Measurements from ENCODE around the gene MRPL54. TPM values are rescaled to one million over a fixed set of nuclear protein-coding genes. Genes with fewer than 3 reads are reported as not detected.

Gene MRPL54
- total RNA-seq, result 10 to 100 TPM; 45.3 to 58.8 TPM
- long read RNA-seq, donor 1, partial matches to known transcripts, result 1 of 3 reads
- long read RNA-seq, donor 1, other reads (novel, unspliced or antisense), result 0 of 3 reads
- long read RNA-seq, donor 2, transcript MRPL54-201 (3 exons, 626 nt), result major isoform, 9 of 9 reads
- long read RNA-seq, donor 2, partial matches to known transcripts, result 0 of 9 reads
- long read RNA-seq, donor 2, other reads (novel, unspliced or antisense), result 0 of 9 reads

GRCh38 chr19:3762501-3763459, at the start of gene MRPL54:
Gene MRPL54, plus strand, starts transcription at chr19:3762682. Its CDS starts 19 bp downstream, at chr19:3762701.
- intact Hi-C loops (cut with DNase I), result no loop called here

DNA sequence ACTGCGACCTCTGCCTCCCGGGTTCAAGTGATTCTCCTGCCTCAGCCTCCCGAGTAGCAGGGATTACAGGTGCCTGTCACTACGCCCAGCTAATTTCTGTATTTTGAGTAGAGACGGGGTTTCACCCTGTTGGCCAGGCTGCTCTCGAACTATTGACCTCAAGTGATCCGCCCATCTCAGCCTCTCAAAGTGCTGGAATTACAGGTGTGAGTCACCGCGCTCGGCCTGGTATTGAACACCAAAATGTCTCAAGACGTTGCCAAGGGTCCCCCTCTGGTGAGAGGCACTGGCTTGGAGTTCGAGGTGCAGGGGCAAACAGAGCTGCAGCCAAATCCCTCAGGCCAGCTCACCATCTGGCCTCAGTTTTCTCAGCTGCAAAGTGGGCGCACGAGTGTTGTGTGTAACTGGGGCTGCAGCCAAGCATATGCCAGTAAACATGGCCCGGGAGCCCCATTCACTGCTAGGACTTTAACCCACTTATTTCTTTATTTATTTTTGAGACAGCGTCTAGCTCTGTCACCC, 46.3 kb upstream of the MRPL54 start:
- DNase-seq (ENCODE audit: low spot score), result no peak
- intact Hi-C loops (cut with DNase I), result no loop called here

More at GRCh38 chr19:3762501-3763459, at the start of gene MRPL54:
- DNase-seq (ENCODE audit: low spot score), result peak; percentile 100

- intact Hi-C loops (cut with DNase I), result no loop called here
Observed at GRCh38 chr19:3719868-3720267, 42.6 kb upstream of the MRPL54 start.

GRCh38 chr19:3720349-3720917, 42.0 kb upstream of the MRPL54 start:
- intact Hi-C loops (cut with DNase I), result no loop called here
- DNase-seq (ENCODE audit: low spot score), result no peak

More at GRCh38 chr19:3719868-3720267, 42.6 kb upstream of the MRPL54 start:
- no peak for DNase-seq (ENCODE audit: low spot score)

GRCh38 chr19:3721131-3721886, 41.2 kb upstream of the MRPL54 start:
- peak; percentile 92 for DNase-seq (ENCODE audit: low spot score)
- intact Hi-C loops (cut with DNase I), result no loop called here

DNA sequence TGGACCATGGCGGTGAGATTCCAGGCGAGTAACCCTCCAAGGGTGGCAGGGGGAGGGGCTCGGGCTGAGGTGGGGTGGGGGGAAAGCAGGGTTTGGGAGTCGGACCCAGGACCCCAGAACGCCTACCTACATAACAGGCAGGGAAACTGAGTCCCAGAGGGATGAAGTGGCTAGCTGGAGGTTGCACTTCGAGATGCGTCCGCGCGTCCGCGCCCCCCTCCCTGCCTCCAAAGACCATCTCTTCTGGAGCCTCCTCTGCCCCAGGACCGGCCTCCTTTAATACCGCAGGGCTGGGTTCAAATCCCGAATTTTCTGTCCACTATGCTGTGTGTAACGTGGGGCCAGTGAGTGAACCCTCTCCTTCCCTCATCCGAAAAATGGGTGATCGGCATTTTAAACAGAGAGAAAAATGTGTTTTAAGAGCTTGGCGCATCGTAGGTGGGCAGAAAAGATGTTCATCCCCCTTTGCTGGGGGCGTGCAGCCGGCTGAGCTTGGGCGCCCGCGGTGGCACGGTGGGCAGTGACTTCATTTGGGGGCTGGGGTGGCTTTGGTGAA, 40.5 kb upstream of the MRPL54 start:
- DNase-seq (ENCODE audit: low spot score), result no peak
- intact Hi-C loops (cut with DNase I), result no loop called here

GRCh38 chr19:3722443-3723109, 39.9 kb upstream of the MRPL54 start:
- intact Hi-C loops (cut with DNase I), result no loop called here
- no peak for DNase-seq (ENCODE audit: low spot score)

DNA sequence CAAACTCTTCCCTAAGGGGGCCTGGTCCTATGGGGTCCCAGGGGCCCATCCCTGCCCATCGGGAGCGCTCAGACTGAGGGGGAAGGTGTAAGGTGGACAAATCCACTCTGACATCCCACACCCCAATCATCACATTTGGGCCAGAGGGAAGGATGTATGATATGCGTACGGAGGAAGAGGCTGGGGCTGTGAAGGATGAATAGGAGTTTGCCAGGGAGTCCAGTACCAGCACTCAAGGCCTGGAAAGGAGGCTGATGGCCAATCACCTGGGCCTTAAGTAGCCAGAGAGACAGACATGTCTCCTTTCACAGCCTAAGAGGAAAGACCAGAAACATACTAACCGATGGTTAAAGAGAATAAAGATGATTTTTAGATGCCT, 39.4 kb upstream of the MRPL54 start:
- intact Hi-C loops (cut with DNase I), result no loop called here
- no peak for DNase-seq (ENCODE audit: low spot score)

DNA sequence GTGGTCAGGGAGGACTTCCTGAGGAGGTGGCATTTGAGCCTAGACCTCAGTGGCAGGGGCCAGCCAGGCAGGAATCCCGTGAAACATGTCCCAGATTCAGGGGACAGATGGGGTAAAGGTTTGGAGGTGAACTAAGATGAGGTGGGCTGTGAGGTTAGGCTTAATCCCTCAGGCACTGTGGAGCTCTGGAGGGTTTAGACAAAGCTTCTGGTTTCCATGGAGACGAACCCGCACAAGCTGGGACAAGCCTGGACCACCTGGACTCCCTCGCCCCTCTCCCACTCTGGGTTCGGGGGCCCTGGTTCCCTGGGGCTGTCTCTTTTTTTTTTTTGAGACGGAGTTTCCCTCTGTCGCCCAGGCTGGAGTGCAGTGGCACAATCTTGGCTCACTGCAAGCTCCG, 38.6 kb upstream of the MRPL54 start:
- intact Hi-C loops (cut with DNase I), result no loop called here
- no peak for DNase-seq (ENCODE audit: low spot score)

- intact Hi-C loops (cut with DNase I), result no loop called here
- no peak for DNase-seq (ENCODE audit: low spot score)
Observed at GRCh38 chr19:3725121-3725520, 37.4 kb upstream of the MRPL54 start.

GRCh38 chr19:3725640-3726310, 36.7 kb upstream of the MRPL54 start:
- intact Hi-C loops (cut with DNase I), result no loop called here
- no peak for DNase-seq (ENCODE audit: low spot score)

DNA sequence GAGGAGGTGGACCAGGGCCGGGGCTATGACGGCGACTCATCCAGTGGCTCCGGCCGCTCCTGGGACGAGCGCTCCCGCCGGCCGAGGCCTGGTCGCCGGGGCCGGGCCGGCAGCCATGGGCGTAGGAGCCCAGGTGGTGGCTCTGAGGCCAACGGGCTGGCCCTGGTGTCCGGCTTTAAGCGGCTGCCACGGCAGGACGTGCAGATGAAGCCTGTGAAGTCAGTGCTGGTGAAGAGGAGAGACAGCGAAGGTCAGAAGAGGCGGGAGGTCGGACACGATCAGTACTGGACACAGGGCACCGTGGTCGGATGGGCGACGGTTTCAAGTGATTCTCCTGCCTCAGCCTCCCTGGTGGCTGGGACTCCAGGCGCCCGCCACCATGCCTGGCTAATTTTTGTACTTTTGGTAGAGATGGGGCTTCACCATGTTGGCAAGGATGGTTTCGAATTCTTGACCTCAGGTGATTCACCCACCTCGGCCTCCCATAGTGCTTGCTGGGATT, 32.0 kb upstream of the MRPL54 start:
- no peak for DNase-seq (ENCODE audit: low spot score)
- intact Hi-C loops (cut with DNase I), result no loop called here

- no peak for DNase-seq (ENCODE audit: low spot score)
- intact Hi-C loops (cut with DNase I), result no loop called here
Observed at GRCh38 chr19:3732108-3732507, 30.4 kb upstream of the MRPL54 start.

DNA sequence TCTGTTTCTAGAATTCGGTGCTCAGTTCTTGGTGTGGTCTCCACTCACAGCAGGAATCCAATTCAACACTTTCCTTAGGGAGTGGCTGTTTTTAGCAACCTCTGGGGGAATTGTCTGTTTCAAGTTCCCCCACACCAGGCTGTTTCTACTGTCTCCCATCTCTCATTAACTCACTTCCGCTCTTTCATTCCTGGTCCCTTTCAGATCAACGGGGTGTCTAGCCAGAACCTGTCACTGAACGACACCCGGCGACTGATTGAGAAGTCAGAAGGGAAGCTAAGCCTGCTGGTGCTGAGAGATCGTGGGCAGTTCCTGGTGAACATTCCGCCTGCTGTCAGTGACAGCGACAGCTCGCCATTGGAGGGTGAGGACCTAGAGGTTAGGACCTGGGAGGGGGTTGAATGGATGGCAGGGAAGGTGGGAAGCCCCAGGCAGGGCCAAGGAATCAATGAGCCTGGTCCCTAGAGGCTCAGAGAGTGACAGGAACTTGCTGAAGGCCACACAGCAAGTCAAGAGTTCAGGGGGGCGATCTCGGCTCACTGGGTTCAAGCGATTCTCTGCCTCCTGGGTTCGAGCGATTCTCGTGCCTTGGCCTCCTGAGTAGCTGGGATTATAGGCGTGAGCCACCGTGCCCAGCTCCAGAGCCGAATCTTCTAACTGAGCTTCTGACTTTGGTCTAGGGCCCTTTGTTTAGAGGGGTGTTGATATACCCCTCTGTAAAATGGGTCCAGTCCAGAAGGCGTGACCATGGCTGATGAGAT, 28.8 kb upstream of the MRPL54 start:
- intact Hi-C loops (cut with DNase I), result no loop called here
- DNase-seq (ENCODE audit: low spot score), result no peak

- intact Hi-C loops (cut with DNase I), result no loop called here
- DNase-seq (ENCODE audit: low spot score), result no peak
Observed at GRCh38 chr19:3734310-3734600, 28.2 kb upstream of the MRPL54 start.

- no peak for DNase-seq (ENCODE audit: low spot score)
- intact Hi-C loops (cut with DNase I), result no loop called here
Observed at GRCh38 chr19:3736106-3736724, 26.3 kb upstream of the MRPL54 start.

All from posterior vena cava (tissue), 2 donors.